ENCODE measurements around the gene NTHL1. TPM values are rescaled to one million over a fixed set of nuclear protein-coding genes. Genes with fewer than 3 reads are reported as not detected.

NTHL1 gene
- total RNA-seq, 1 experiment from 2014 or later, result 52.0 TPM

DNA sequence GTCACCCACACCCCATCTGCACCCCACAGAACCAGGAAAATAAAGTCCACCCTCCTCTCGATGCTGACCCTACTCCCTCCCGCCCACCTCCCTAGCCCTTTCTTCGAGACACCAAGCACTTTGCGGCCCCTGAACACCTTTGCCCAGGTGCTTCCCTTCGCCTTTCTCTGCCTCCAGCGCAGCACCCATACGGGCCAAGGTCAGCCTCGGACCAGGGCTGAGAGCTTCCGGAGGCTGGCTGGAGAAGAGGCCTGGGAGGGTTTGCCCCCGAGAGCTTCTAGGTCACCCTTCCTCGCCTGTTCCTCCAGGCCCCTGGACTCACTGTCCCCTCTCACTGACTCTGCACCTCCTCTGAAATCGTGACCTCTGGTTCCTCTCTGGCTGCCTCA is 23.6 kb downstream of the NTHL1 start:
- no CpG with 5 or more reads among the region's 12 CpGs for WGBS (ENCODE audit: extremely low coverage, insufficient read length, low lambda C conversion rate)
- Histone ChIP-seq H2AK5ac (ENCODE audit: insufficient read length, low read length) (no peak overlapping the region), H4K8ac (replicated peaks; ENCODE audit: insufficient read length, low read depth, low read length) (no peak overlapping the region), H3K14ac (ENCODE audit: insufficient read depth, low read length) (no peak overlapping the region), H4K20me1 (ENCODE audit: control insufficient read depth, insufficient read depth, insufficient read length) (no peaks in the 10 kb centered on the region), H2BK120ac (ENCODE audit: low read depth, low read length, poor library complexity, severe bottlenecking) (no peak overlapping the region), H4K5ac (ENCODE audit: insufficient read length, low read depth, low read length) (no peak overlapping the region), H3K9me3 (ENCODE audit: control insufficient read depth, low read depth, low read length) (no peaks in the 10 kb centered on the region), H3K4me2 (ENCODE audit: insufficient read depth, insufficient read length, low read length) (peak overlapping the region; percentile 35), H3K9ac (ENCODE audit: extremely low read depth, insufficient read length, low read length) (no peak overlapping the region), H4K91ac (ENCODE audit: insufficient read length, low read depth, low read length) (no peak overlapping the region), H3K4me1 (ENCODE audit: insufficient read depth, low read length) (no peaks in the 10 kb centered on the region; the same call in 1 of the 2 replicates), H2BK15ac (ENCODE audit: low read depth, low read length) (no peak overlapping the region; the same call in 1 of the 2 replicates), H2BK12ac (ENCODE audit: insufficient read length, low read depth, low read length) (no peak overlapping the region), H3K27ac (ENCODE audit: insufficient read length, low read depth, low read length) (no peak overlapping the region), H2AFZ (ENCODE audit: low read length) (no peak overlapping the region), H3K79me1 (ENCODE audit: insufficient read depth, low read depth, low read length, poor library complexity, severe bottlenecking) (no peaks in the 10 kb centered on the region), H2BK20ac (ENCODE audit: low read depth, low read length, poor library complexity, severe bottlenecking) (no peak overlapping the region), H3K23me2 (ENCODE audit: insufficient read length, low read depth, low read length, poor library complexity, severe bottlenecking) (peaks cover 16% of the 10 kb centered on the region), H3K27me3 (ENCODE audit: insufficient read depth, low read length) (peaks cover 20% of the 10 kb centered on the region; the same call in 1 of the 2 replicates), H3K23ac (ENCODE audit: insufficient read length, low read depth, low read length) (no peak overlapping the region), H3K18ac (ENCODE audit: insufficient read length, low read depth, low read length) (no peak overlapping the region), H3K79me2 (ENCODE audit: insufficient read depth, low read length) (no peaks in the 10 kb centered on the region), H3T11ph (ENCODE audit: low read length) (no peak overlapping the region), H3K56ac (ENCODE audit: insufficient read length, low read depth, low read length) (no peak overlapping the region), H2BK5ac (ENCODE audit: insufficient read length, low read length) (no peak overlapping the region), H3K4ac (ENCODE audit: low read depth, low read length) (no peak overlapping the region)
- Mint-ChIP-seq H3K36me3 (ENCODE audit: insufficient read depth in 1 of 3, low read depth in 3 of 3) (no peaks in the 10 kb centered on the region), H3K27ac (no peak overlapping the region; a peak in 1 of 7 replicates), H3K9me3 (peaks cover 0 to 6% of the 10 kb centered on the region in 2 experiments; a peak in 3 of 5 replicates), H3K27me3 (ENCODE audit: low read depth) (peaks cover 71% of the 10 kb centered on the region), H3K4me1 (peaks cover 14 to 16% of the 10 kb centered on the region in 2 experiments), H3K4me3 (peak overlapping the region in 1 of 2 experiments; percentile 56; a peak in 2 of 5 replicates)
- no peak for DNase-seq
- TF ChIP-seq, protein P1, sequence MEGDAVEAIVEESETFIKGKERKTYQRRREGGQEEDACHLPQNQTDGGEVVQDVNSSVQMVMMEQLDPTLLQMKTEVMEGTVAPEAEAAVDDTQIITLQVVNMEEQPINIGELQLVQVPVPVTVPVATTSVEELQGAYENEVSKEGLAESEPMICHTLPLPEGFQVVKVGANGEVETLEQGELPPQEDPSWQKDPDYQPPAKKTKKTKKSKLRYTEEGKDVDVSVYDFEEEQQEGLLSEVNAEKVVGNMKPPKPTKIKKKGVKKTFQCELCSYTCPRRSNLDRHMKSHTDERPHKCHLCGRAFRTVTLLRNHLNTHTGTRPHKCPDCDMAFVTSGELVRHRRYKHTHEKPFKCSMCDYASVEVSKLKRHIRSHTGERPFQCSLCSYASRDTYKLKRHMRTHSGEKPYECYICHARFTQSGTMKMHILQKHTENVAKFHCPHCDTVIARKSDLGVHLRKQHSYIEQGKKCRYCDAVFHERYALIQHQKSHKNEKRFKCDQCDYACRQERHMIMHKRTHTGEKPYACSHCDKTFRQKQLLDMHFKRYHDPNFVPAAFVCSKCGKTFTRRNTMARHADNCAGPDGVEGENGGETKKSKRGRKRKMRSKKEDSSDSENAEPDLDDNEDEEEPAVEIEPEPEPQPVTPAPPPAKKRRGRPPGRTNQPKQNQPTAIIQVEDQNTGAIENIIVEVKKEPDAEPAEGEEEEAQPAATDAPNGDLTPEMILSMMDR (conservative IDR thresholded peaks at IDR 0.05), result no peak
